Stimulated activated CD8-positive, alpha-beta memory T cell treated with anti-CD3 and anti-CD28 coated beads, Interleukin-2, amount 100 ng/mL, for 1 hour (primary cell): Measurements from ENCODE around the gene CLSTN2.

Experiments used
- DNase-seq, 2 donors: peaks; one replicate each; pipeline ENCODE4 v3.0.0-alpha.2; 2020; ENCODE audit warnings: low read depth in 2 of 2

The CLSTN2 gene

DNA sequence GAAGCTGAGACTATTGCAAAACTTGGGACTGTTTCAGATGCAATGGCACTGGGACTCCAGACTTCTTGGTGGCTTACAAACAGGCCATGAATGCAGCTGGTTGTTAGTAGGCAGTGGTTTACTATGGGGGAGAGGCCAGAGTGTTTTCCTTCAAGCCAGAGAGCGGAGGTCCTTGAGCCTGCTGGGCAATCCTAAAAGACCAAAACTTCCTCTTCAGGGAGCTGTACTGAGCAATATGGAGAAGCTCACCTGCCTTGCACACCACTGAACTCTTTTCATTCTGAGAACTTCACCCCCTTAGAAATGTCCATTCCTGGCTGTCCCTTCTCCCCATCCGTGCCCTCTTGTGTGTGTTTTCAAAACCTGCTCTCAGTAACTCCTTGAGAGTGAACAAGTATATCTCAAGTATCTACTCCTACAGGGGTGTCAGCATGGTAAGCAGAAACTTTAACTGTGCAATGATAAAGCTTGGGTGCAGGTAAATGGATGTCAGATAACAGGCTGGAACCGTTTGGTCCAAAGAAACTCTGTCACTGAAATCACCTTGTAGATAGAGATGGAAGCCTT, 213.9 kb downstream of the CLSTN2 start:
- no peak for DNase-seq

DNA sequence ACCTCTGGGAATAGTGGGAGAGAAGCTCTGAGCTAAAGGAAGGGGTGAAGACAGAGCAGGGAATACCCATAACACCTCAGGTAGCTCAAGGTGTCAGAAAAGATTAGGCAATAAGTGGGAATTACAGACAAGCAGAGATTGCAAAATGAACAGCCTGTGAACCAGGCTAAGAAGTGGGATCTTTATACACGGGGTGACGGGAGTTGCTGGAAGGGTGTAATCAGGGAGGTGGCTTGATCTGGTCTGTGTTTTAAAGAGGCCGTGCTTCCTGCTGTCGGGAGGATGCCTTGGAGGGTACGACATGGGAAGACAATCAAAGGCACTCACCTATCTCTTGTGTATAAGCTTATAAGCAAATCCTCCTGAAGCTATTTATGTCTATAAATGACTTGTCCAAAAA, 216.3 kb downstream of the CLSTN2 start:
- DNase-seq: no peak

DNA sequence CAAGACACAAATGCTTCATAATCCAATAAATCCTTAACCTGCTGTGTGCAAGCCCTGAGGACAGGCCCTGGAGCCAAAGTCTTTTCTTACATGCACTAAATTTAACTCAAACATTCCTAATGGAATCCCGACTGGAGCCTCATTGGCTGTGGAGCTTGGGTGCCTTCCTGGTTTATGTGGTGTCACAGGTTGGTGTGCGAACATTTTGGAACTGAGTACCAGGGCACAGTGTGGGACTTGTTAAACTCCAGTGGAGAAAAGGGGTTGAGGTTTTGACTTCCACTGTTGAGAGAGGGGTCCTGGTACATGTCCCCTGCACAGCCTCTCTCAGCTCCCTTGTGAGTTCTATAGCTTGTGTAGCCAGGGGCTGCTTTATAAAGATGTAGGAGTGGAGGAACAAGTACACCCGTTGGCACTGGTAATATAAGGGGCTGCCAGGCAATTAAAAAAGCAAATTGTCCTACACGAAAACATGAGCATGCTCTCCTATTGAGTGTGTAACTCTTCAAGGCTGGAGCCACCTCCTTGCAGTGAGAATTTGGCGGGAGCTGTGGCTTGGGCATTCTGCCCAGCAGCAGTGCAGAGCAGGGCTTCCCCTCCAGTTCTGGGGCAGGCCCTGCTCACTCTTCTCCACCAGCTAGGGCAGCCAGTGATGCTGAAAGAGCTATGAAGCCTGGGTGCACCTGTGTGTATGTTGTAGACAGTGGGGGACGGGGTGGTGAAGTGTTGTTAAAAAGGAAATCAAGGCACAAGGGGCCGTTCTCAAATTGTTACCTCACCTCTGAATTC, 218.1 kb downstream of the CLSTN2 start:
- no peak for DNase-seq

DNA sequence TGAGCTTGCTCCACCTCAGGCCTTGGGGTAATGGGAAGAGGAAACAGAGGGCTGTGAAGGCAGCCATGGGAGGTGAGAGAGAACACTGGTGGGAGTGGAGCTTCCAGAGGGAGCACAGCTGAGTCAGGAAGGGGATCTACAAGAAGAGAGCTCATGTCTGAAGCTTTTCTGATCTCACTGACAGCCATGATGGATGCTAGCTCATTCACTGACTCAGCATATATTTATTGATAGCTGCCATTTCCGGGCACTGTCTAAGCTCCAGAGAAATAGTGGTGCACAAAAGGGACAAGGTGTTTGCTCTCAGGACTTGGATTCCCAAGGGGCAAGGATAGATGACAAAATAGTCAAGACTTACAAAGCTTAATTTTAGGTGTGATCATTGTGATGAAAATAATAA, 218.8 kb downstream of the CLSTN2 start:
- DNase-seq: no peak

DNA sequence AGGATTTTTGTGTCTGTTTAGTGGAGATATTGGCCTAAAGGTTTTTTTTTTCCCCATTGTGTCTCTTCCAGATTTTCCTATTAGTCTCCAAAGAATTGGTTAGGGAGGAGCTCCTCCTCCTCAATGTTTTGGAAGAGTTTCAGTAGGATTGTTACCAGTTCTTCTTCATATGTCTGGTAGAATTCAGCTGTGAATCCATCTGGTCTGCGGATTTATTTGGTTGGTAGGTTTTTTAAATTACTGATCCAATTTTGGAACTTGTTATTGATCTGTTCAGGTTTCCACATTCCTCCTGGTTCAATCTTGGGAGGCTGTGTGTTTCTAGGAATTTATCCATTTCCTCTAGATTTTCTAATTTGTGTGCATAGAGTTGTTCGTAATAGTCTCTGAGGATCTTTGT, 222.2 kb downstream of the CLSTN2 start:
- no peak for DNase-seq

DNA sequence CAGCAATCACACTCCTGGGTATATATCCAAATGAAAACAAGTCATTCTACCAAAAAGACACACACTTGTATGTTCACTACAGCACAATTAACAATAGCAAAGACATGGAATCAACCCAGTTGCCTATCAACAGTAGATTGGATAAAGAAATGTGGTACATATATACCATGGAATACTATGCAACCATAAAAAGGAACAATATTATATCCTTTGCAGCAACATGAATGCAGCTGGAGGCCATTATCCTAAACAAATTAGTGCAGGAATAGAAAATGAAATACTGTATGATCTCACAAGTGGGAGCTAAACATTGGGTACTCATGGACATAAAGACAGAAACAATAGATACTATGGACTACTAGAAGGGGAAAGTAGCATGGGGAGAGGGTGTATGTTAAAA, 224.7 kb downstream of the CLSTN2 start:
- no peak for DNase-seq

DNA sequence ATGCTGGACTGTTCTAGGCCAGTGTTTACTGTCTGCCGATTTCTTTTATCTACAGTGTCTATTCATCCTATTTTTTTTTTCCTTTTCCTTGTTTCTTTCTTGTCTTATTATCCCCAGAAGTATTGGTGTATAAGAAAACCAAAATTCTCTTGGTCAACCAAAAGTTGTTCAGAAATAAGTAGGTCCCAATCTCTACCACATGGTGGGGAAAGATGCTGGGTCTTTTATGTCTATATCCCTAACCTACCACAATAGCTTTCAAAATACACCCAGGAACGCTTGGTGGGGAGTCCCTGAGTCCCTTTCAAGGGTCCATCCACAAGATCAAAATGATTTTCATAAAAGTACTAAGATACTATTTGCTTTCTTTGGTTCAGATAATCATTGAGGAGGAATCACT, 225.6 kb downstream of the CLSTN2 start:
- DNase-seq: no peak

DNA sequence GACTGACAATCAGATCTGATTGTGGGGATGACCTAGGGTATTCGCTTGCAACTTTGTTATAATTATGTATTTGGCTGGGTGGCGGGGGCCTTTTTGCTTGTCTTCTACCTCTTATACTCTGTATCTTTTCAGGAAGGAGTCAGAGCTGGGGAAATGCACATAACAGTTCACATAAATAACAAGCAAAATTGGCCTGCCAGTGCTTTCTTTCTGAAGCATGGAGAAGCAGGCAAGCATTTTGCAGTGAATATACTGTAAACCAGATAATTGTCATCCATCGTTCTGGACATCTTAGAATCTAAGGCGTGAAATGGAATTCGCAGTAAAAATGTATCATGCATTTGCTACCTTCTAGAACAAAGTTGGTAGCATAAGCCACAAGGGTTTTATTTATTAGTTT, 227.6 kb downstream of the CLSTN2 start:
- no peak for DNase-seq

DNA sequence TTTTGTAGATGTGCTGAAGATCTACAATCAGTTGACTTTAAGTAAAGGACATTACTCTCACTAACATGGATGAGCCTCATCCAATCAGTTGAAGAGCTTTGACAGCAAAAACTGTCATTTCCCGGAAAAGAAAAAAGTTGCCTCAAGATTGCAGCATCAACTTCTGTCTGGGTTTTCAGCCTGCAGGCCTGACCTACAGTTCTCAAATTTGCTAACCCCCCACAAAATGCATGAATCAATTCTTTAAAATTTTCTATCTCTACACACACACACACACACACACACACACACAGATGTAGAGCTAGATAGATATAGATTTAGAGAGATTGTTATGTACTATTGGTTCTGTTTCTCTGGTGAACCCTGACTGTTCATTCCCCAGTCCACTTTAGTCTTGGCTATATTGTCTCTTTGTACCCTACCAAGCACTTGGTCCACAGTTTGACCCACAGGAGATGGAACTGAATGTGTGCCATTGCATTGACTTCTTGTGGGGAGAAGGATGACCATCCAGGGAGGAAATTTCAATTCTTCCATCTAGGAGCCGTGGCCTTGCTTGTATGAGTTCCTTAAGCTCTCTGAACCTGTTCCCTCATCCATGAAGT, 228.3 kb downstream of the CLSTN2 start:
- DNase-seq: no peak

DNA sequence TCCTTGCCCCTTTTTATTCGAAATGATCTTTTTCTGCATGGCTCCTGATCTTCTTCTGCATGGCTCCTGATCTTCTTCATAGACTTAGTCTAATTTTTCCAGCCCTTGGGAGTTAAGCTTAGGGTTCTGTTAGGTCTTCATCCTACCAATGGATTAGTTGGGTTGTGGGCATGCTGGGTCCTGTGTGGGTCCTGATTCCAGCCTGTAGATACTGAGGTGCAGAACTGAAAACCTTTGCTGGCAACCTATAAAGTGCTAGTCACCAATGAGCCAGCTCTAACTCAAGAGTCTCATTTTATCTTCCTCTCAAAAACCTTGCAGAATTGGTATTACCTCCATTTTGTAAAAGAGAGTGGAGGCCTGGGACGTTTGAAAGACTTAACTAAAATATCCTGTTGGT, 229.2 kb downstream of the CLSTN2 start:
- no peak for DNase-seq

DNA sequence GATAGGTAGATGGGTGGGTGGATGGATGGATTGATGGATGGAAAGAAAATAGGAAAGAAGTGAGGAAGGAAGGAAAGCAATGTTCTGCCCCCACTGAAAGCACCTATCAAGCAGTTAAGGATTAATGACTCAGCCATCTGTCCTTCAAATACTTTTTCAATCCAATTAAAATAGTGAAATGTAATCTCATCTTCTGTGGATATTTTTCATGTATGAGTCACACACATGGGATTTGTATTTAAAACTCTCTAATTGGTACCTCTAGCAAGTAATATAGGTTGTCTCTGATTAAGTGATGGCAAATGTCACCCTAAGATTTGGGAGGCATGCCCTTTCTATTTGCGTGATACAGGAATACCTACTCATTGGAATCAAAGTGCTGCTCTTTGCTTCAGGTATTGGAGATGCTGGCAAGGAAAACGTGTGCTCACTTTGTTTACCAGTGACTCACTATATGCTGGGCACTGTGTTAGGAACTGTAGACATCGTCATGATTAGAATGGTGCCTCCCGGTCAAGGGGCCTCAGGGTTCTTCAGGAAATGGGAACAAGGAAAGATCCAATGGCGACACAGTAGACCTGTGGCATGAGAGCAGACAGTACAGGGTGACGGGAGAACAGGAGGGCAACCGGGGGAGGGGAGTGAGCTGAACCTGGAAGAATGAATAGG, 230.1 kb downstream of the CLSTN2 start:
- no peak for DNase-seq

DNA sequence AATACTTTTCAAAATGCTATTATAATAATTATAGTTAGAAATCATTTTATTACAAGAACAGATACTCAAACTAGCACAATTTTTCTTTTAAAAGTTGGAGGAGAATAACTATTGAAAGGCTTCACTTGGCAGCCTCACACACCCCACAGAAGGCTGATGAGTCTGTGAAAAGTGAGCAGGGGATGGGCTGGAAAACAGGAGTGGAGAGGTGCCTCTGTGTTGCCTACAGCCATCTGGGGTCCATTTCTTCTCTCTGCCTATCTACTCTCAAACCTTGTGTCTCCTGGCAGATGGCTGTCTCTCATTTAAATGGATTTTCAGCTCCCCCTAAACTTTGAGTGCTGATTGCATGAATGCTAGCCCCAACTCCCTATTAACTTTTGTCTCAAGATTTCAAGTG, 230.8 kb downstream of the CLSTN2 start:
- no peak for DNase-seq

DNA sequence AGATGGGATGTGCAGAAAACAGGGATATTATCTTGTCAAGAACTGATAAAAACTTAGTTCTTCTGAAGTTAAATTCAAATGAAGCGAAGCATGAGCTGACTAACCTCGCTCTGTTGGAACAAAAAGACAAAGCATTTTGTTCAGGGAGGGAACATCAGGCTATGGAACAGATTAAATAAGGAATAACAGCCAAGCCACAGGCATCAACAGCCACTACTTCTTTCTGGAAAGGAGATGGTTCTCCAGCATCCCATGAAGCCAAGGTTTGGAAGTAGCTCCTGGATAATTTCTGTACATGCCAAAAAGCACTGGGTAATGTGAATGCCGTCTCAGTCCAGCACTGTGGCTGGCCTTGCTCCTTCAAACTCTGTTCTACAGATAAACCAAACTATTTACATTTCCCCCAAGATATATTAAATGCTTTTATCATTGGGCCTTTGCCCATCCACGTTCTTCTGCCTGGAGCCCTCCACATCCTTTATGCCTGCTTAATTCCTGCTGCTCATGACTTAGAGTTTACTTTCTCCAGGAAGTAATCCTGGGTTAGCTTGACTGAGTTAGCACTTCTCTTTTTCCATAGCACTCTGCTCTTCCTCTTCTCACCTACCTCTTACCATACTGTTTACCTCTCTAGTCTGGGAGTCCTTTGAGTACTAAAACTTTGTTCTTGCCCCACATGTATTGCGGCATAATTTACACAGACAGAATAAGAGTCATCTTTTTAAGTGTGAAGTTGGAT, 232.0 kb downstream of the CLSTN2 start:
- no peak for DNase-seq

DNA sequence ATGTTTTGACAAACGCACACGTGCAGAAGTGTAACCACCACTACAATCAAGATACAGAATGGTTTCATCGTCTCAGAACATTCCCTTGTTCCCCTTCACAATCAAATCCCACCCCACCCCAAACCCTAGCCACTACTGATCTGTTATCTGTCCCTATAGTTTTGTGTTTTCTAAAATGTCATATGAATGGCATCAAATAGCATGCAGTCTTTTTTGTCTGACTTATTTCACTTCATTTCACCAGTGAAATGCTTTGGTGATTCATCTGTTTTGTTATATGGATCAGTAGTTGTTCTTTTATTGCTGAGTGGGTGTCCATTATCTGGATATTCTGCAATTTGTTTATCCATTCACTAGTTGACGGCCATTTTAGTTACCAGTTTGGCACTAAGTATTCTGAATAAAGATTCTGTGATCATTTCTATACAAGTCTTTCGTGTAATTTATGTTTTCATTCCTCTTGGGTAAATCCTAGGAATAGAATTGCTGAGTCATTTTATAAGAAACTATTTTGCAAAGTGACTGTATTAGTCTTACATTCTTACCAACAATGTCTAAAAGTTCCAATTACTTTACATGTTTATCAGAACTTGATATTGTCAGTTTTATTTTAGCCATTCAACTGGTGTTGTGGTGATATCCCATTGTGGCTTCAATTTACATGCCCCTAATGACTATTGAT, 232.8 kb downstream of the CLSTN2 start:
- no peak for DNase-seq

DNA sequence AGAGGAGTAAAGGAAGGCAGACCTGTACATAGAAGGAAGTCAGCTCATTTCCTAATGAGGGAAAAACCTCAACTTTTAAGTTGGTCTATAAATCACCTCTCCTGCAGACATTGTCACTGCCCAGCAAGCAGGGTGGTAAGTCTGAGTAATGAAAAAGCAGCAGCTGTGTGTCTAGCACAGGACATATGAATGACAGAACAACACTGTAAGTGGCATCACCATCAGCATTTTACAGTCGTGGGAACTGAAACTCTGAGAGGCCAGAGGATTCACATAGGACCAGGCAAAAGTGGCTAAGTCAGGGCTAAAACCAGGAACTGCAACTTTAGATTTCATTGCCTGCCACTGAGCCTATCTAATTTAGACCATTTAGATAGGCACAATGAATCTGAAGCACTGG, 235.6 kb downstream of the CLSTN2 start:
- DNase-seq: no peak

DNA sequence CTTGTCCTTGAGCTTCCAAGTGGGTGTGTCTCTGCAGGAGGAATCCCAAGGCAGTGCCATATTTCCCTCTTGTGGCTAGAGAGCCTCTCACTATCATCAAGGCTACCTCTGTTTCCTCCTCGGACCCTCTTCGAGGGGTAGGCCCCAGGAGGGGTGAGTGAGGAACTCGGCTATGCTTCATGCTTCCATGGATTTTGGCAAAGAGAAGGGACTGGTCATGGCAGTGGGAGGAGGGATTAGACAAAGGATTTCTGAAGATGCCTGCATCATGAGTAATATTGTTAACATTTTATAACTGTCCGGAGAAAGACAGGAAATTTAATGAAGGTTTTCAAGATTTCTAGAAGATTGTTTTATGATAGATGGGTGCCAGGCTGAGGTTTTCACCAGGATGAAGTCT, 241.5 kb downstream of the CLSTN2 start:
- DNase-seq: no peak

DNA sequence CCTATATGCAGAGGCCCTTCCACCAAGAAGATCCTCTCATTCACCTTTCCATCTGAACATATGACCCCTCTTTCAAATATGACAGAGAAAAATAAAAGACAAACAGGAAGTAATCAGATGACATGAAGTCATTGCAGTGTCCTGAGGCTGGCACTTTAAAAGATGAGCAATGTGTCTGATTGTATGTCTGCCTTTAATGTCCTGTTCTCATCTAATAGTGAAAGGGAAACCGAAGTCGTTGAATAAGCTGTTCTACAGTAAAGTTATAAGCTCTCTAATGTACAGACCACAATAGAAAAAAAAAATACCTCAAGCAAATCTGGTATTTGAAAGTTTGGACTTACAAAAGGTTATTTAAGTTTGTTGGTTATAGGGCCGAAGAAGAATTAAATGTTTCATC, 243.0 kb downstream of the CLSTN2 start:
- DNase-seq: no peak

DNA sequence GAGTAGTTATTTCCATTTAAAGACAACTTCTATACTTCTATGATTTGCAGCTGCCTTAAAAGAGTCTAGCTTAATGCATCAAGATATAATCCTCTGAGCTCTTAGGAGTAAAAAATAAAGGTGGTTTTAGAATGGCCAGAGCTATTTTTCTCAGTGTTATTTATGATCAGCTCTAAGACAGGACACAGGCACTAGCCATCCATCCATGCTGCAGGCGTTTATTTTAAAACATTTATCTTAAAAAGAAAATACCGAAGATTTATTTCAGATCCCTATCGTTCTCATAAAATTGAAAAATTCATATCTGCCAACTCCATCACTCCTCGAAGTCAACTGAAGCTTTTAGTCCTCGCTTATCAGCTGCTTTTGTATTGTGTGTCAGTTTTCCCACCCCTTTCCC, 243.5 kb downstream of the CLSTN2 start:
- DNase-seq: no peak

DNA sequence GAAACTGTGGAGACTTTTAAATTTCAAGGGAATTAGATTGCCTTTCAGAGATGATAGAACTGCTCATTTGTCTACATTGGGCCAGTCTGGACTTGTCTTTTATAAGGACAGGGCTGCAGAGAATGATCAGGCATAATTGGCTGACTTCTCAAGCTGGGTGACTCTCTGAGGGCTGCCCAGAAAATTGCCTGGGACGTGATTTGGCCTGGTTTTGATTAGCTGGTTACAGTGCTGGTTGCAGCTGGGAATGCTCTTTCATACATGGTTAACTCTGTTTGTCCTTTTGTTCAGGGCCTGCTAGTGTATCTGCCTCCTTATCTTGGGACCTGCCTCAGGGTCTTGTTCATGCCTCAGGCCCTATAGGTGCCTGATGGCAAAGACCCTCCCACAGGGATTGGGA, 245.6 kb downstream of the CLSTN2 start:
- DNase-seq: no peak

DNA sequence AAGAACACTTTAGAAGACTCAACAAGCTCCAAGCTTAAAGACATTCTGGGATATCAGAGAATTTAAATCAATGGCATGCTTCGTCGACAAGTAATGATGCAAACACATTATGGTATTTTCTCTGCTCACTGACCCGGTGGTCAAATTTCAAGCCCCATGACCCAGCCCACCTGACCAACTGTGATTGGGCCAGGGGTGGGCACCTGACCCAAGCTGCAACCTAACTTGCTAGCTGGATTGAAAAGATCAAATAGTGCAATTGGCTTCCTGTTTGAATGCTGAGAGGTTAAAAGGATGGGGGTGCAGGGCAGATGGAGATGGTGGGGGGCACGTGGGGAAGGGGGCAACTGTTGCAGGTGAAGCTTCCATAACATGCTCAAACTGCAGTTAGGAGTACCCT, 250.4 kb downstream of the CLSTN2 start:
- DNase-seq: no peak

DNA sequence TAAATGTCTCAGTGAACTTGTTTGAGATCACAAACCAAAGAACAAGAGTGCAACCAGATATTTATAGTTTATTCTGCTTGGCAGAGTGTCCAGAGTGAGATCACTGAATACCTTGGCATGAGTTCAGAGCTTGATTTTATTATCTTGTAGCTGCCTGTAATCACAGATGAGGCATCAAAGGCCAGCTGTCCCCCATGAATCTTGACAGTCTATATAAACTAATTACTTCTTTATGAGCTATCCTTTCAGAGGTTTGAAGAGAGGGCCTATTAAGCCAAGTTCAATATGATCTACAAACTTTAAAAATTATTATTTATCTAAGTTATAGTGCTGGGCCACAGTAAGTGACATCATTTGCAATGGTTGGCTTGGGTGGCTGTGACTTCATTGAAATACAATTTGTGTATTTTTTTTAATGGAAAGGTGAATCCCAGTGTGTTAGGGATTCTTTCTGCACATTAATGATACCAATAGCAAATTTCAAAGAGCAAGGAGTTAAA, 251.5 kb downstream of the CLSTN2 start:
- DNase-seq: no peak
